Astrocyte of the cerebellum (primary cell): Measurements from ENCODE around the gene ATP6V0C.

Experiments
- DNase-seq: peaks from one replicate; pipeline ENCODE4 v3.0.0-alpha.2; 2011; ENCODE audit warnings: low read depth
- H3K4me3 ChIP-seq: 2 replicates; pipeline ENCODE4 v1.5.1; 2011; ENCODE audit warnings: mild to moderate bottlenecking, low read depth, low read length, moderate library complexity
- CTCF ChIP-seq: IDR thresholded peaks from 2 replicates; pipeline ENCODE4 v1.5.1; 2012; ENCODE audit warnings: low read length, low read depth, moderate library complexity, mild to moderate bottlenecking; ENCODE audit errors: missing control alignments
- in situ Hi-C: cut with HindIII; loops from 2 replicates; pipeline ENCODE4 v1.10.0; 2017; ENCODE audit warnings: low sequenced_read_pairs

Gene ATP6V0C

GRCh38 chr16:2468233-2468724 lies 45.5 kb upstream of the ATP6V0C start:
- no peak for DNase-seq
- peak overlapping the region; percentile 35 for H3K4me3 ChIP-seq

GRCh38 chr16:2468725-2469398 lies 44.9 kb upstream of the ATP6V0C start:
- in situ Hi-C loops = no loop called here
- no peak overlapping the region for H3K4me3 ChIP-seq
- TF ChIP-seq CTCF = no peak

More at GRCh38 chr16:2468233-2468724, 45.5 kb upstream of the ATP6V0C start:
- in situ Hi-C loops = no loop called here
- TF ChIP-seq CTCF = no peak

GRCh38 chr16:2469399-2470233 lies 44.1 kb upstream of the ATP6V0C start:
- DNase-seq = no peak
- TF ChIP-seq CTCF = no peak
- H3K4me3 ChIP-seq = no peak overlapping the region
- in situ Hi-C loops = no loop called here

More at GRCh38 chr16:2468725-2469398, 44.9 kb upstream of the ATP6V0C start:
- DNase-seq = no peak

GRCh38 chr16:2470234-2470601 lies 43.5 kb upstream of the ATP6V0C start:
- in situ Hi-C loops = no loop called here
- no peak for TF ChIP-seq CTCF
- H3K4me3 ChIP-seq = no peak overlapping the region
- no peak for DNase-seq

GRCh38 chr16:2470603-2471015 lies 43.1 kb upstream of the ATP6V0C start:
- in situ Hi-C loops = no loop called here
- no peak overlapping the region for H3K4me3 ChIP-seq
- TF ChIP-seq CTCF = no peak
- no peak for DNase-seq

- DNase-seq = no peak
- in situ Hi-C loops = no loop called here
Observed at GRCh38 chr16:2471016-2471652, 42.6 kb upstream of the ATP6V0C start, which contains the start of gene NTN3. TSS of gene NTN3 (plus strand) at chr16:2471297. CDS start at chr16:2471702, 405 bp downstream.

More at GRCh38 chr16:2471016-2471652, 42.6 kb upstream of the ATP6V0C start, which contains the start of gene NTN3:
- no peak for TF ChIP-seq CTCF
- H3K4me3 ChIP-seq = peak within 1 kb of the TSS; percentile 12
